Transverse colon (tissue), 4 donors: ENCODE measurements around the gene STOX2.

ENCODE experiments used
- CTCF ChIP-seq, 5 experiments: fragments of 200-600 bp in 3 of 5; fragments of 450-650 bp in 2 of 5; sonication (generic) in 3 of 5; IDR thresholded peaks; 1 replicate in 2 of 5; 2 replicates in 3 of 5; pipeline ENCODE4 v1.5.1; 2016 to 2017; ENCODE audit warnings: antibody characterized with exemption in 5 of 5, inconsistent platforms in 3 of 5, mild to moderate bottlenecking in 2 of 5, moderate library complexity in 1 of 5
- EP300 ChIP-seq: sonication (generic); formaldehyde crosslinking; IDR thresholded peaks from one replicate; pipeline ENCODE4 v1.6.1; 2017; ENCODE audit warnings: antibody characterized with exemption, low read depth
- POLR2A ChIP-seq: fragments of 450-650 bp; IDR thresholded peaks from one replicate; pipeline ENCODE4 v1.6.1; 2016; ENCODE audit warnings: antibody characterized with exemption, mild to moderate bottlenecking, moderate library complexity
- POLR2AphosphoS5 ChIP-seq, 3 donors: sonication (generic); formaldehyde crosslinking; IDR thresholded peaks; one replicate each; pipeline ENCODE4 v1.6.1; 2016; ENCODE audit warnings: antibody characterized with exemption in 3 of 3

- TF ChIP-seq POLR2A (no peak), POLR2AphosphoS5 (IDR thresholded peaks at IDR 0.05) (no peak), CTCF (IDR thresholded peaks at IDR 0.05) (no peak), EP300 (no peak)
Measured at GRCh38 chr4:183968931-183969330, 63.8 kb downstream of the STOX2 start.
